Activated CD4-positive, alpha-beta T cell treated with anti-CD3 and anti-CD28 coated beads, Interleukin-10, Interleukin-2, amounts not matched to agents 100 ng/mL and 50 ng/mL, durations not matched to agents 16 hours and 8 hours (primary cell): ENCODE results near the gene NPW.

ENCODE experiments used
- DNase-seq: peaks from one replicate; pipeline ENCODE4 v3.0.0-alpha.2; 2020

Gene NPW

GRCh38 chr16:2056077-2056476 lies 36.5 kb downstream of the NPW start:
- no peak for DNase-seq

- no peak for DNase-seq
Observed at GRCh38 chr16:2056681-2057407, 37.3 kb downstream of the NPW start.

- DNase-seq = no peak
Observed at GRCh38 chr16:2057438-2057837, 37.9 kb downstream of the NPW start.

GRCh38 chr16:2058420-2058819 lies 38.8 kb downstream of the NPW start:
- no peak for DNase-seq

GRCh38 chr16:2058872-2059271 lies 39.3 kb downstream of the NPW start:
- no peak for DNase-seq

GRCh38 chr16:2060346-2060745 lies 40.8 kb downstream of the NPW start:
- DNase-seq = no peak

GRCh38 chr16:2061023-2061422 lies 41.4 kb downstream of the NPW start:
- DNase-seq = no peak

- no peak for DNase-seq
Observed at GRCh38 chr16:2061526-2061925, 41.9 kb downstream of the NPW start.

- DNase-seq = no peak
Observed at GRCh38 chr16:2062801-2063200, 43.2 kb downstream of the NPW start.

GRCh38 chr16:2063861-2064260 lies 44.3 kb downstream of the NPW start:
- no peak for DNase-seq

- DNase-seq = no peak
Observed at GRCh38 chr16:2064368-2064945, 44.9 kb downstream of the NPW start.

GRCh38 chr16:2066139-2066538 lies 46.6 kb downstream of the NPW start:
- no peak for DNase-seq
